Inflammatory macrophage treated with lipopolysaccharide for 1 hour (primary cell): ENCODE results near the gene SLC9B1.

Experiments used
- DNase-seq, 2 donors: peaks; one replicate each; pipeline ENCODE4 v3.0.0-alpha.2; 2020 to 2022

The SLC9B1 gene

DNA sequence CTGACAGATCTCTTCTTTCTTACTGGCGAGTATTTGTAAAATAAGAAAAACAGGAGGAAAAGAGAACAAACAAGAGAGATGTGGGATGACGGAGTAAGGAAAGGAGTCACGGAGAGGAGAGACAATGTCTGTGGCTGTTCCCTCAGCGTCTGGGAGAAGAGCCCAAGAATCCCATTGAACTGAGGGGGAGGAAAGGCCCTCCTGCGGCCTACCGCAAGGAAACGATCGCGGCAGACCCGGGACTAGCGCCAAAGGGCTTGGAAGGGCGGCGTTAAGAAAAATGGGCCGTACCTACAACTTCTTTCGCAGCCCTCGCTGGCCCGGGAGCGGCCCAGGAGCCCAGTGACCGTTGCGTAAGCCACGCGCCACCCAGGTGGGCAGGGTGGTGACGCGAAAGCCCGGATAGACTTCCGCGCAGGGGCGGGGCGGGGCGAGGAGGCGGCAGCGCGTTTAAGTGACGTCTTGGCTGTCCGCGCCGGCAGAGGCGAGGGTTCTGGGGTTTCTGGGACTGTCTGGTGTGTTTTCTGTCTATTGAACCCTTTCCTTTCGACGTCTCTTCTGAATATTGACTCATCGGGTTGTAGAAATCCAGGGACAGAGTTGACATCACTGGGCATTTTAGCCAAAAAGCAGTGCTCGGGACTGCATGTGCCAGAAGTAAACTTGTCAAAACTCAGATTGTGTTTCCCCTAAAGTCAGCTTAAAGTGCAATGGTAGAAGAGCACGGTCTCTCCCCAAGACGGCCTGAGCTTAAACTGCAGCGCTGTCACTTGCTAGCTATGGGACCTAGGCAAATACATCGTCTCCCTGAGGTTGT is at the start of gene SLC9B1:
Gene SLC9B1 (minus strand): TSS at position 398 of the 817 bp plus-strand sequence. CDS start 27,994 bp downstream, outside the sequence.
- DNase-seq: peak; percentile 86 to 92

- DNase-seq: no peak
Observed at GRCh38 chr4:103067841-103068547, 48.5 kb upstream of the SLC9B1 start.

- DNase-seq: no peak
Observed at GRCh38 chr4:103060453-103061148, 41.1 kb upstream of the SLC9B1 start.

DNA sequence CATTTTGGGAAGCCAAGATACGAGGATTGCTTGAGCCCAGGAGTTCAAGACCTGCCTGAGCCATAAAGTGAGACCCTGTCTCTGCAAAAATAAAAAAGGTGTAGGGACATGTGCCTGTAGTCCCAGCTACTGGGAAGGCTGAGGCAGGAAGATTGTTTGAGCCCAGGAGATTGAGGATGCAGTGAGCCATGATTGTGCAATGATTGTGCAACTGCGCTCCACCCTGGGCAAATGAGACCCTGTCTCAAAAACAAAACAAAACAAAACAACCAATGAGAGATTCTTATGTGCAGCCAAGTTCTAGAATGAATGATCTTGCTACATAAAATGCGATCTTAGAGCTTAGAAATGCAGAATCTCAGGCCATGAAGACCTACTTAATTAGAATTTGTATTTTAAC is 34.5 kb upstream of the SLC9B1 start:
- no peak for DNase-seq

- DNase-seq: no peak
Observed at GRCh38 chr4:103052779-103053178, 33.3 kb upstream of the SLC9B1 start.

DNA sequence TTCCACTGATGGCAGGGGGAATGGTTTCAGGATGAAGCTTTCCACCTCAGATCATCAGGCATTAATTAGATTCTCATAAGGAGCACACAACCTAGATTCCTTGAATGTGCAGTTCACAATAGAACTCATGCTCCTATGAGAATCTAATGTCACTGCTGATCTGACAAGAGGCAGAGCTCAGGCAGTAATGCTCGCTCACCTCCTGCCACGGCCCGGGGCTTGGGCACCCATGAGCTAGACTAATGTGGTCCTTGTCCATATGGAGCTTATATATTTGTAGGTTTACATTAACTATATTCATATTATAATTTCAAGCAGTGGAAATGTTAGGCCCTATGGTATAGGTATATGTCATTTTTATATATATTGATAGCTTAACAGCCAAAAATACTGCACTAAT is 32.6 kb upstream of the SLC9B1 start:
- DNase-seq: no peak

GRCh38 chr4:103050736-103051436 is 31.4 kb upstream of the SLC9B1 start:
- no peak for DNase-seq

- DNase-seq: peak; percentile 28 to 45
Observed at GRCh38 chr4:103046416-103047290, 27.1 kb upstream of the SLC9B1 start.

DNA sequence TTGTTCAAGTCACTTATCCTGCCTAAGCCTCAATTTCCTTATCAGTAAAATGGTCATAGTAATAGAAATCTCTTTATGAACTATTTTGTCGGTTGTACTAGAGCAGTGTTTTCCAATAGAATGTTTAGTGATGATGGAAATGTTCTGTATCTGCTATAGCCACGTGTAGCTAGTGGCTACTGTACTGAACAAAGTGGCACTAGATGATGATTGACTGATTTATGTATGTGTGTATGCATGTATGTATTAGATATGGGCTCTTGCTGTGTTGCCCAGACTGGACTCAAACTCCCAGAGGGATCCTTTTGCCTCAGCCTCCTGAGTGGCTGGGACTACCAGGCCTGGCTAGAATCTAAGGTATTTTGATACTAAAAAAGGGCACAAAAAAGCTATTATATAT is 24.7 kb upstream of the SLC9B1 start:
- no peak for DNase-seq

- no peak for DNase-seq
Observed at GRCh38 chr4:103036169-103036568, 16.7 kb upstream of the SLC9B1 start.

- DNase-seq: peak in 1 of 2 donors; percentile 11
Observed at GRCh38 chr4:103032574-103032973, 13.1 kb upstream of the SLC9B1 start.

- no peak for DNase-seq
Observed at GRCh38 chr4:103030791-103031190, 11.3 kb upstream of the SLC9B1 start.

- DNase-seq: no peak
Observed at GRCh38 chr4:103029300-103029699, 9.8 kb upstream of the SLC9B1 start.

DNA sequence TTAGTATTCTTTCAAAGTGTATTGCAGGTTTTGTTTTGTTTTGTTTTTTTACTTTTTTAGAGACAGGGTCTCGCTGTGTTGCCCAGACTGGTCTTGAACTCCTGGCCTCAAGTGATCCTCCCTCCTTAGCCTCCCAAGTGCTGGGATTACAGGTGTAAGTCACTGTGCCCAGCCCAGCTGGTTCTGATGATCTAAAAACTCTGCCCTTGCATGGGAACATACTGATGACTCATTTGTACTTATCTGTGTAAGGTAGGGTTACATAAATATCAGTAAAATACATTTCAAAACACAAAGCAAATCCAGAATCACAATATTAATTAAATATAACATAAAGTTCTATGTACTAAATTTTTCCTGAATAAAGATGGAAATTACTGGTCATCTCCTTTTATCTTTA is 7.4 kb upstream of the SLC9B1 start:
- no peak for DNase-seq

GRCh38 chr4:103024996-103025395 is 5.5 kb upstream of the SLC9B1 start:
- no peak for DNase-seq

DNA sequence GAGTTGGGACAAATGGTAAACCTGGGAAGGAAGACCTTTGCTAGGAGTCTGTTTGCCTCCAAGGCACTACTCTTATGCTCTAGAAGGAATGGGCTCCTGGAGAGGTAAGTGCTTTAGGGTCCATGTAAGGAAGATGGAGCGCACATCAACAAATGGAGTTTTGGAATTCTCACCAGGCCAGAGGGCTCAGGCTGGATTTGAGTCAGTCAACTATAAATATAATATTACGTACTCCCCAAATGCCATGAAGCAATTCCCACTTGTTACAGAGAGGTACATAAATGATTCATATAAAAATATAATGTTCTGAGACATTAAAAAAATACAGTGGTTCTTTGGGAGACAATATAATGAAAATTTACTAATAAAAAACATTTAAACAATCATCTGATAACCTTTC is 1.6 kb upstream of the SLC9B1 start:
- DNase-seq: no peak

GRCh38 chr4:103018391-103019307 is 856 bp downstream of the SLC9B1 start:
- DNase-seq: no peak

GRCh38 chr4:103012551-103012950 is 7.0 kb downstream of the SLC9B1 start:
- DNase-seq: no peak

- DNase-seq: no peak
Observed at GRCh38 chr4:103012060-103012459, 7.4 kb downstream of the SLC9B1 start.

GRCh38 chr4:103011378-103012025 is 8.0 kb downstream of the SLC9B1 start:
- no peak for DNase-seq
